AG04449 (cell line): ENCODE data around the gene AFF3.

Experiments
- CTCF ChIA-PET: fragments of 350-600 bp; formaldehyde crosslinking; extraction: SDS; loops from one replicate; lab custom pipeline; 2021; ENCODE audit warnings: antibody characterized with exemption; lab: Yijun Ruan, JAX
- POLR2A ChIA-PET: fragments of 400-600, 350-600 bp; formaldehyde crosslinking; extraction: SDS; loops from one replicate; lab custom pipeline; 2020; ENCODE audit warnings: antibody characterized with exemption, inconsistent platforms; lab: Yijun Ruan, JAX
- DNase-seq: peaks from one replicate; pipeline ENCODE4 v3.0.0-alpha.2; 2010; ENCODE audit warnings: low read depth, low spot score
- H3K4me3 ChIP-seq: 2 replicates; pipeline ENCODE4 v1.5.1; 2011; ENCODE audit warnings: low read depth, mild to moderate bottlenecking, control low read depth, low read length
- CTCF ChIP-seq: IDR thresholded peaks from one replicate; pipeline ENCODE4 v1.5.1; 2011; ENCODE audit warnings: mild to moderate bottlenecking, moderate library complexity, low read length, control low read depth, inconsistent platforms; ENCODE audit not compliant: insufficient read depth; ENCODE audit errors: missing control alignments

The AFF3 gene

GRCh38 chr2:99977966-99978365, 164.4 kb downstream of the AFF3 start:
- no peak for DNase-seq
- no peak for TF ChIP-seq CTCF
- ChIA-PET CTCF (interaction anchor here (1.4 to 2.0 kb wide), 3 partner anchors 9 to 419 kb away, joined by 5 to 7 read pairs (median 6); no protein-coding TSS in a partner anchor), POLR2A (no interaction called here)
- H3K4me3 ChIP-seq = no peak overlapping the region

- H3K4me3 ChIP-seq = no peak overlapping the region
- no peak for TF ChIP-seq CTCF
- POLR2A ChIA-PET = interaction anchor here (0.6 to 0.7 kb wide), 2 partner anchors 222 to 662 kb away, joined by 3 to 4 read pairs; no protein-coding TSS in a partner anchor
- CTCF ChIA-PET = no interaction called here
- DNase-seq = no peak
Observed at GRCh38 chr2:99975386-99975785, 167.0 kb downstream of the AFF3 start.

- POLR2A ChIA-PET = interaction anchor here (0.6 kb wide), 1 partner anchor 661 kb away, joined by 3 read pairs; no protein-coding TSS in a partner anchor
- no peak overlapping the region for H3K4me3 ChIP-seq
- CTCF ChIA-PET = no interaction called here
- no peak for DNase-seq
- TF ChIP-seq CTCF = no peak
Observed at GRCh38 chr2:99974682-99975375, 167.6 kb downstream of the AFF3 start.

GRCh38 chr2:99974275-99974674, 168.1 kb downstream of the AFF3 start:
- H3K4me3 ChIP-seq = no peak overlapping the region
- no peak for TF ChIP-seq CTCF
- no peak for DNase-seq
- ChIA-PET CTCF (no interaction called here), POLR2A (no interaction called here)

- no peak for DNase-seq
- no peak for TF ChIP-seq CTCF
- ChIA-PET CTCF (no interaction called here), POLR2A (no interaction called here)
- no peak overlapping the region for H3K4me3 ChIP-seq
Observed at GRCh38 chr2:99971326-99971900, 171.0 kb downstream of the AFF3 start.

GRCh38 chr2:99970292-99970868, 172.0 kb downstream of the AFF3 start:
- no peak overlapping the region for H3K4me3 ChIP-seq
- ChIA-PET CTCF (no interaction called here), POLR2A (no interaction called here)
- no peak for TF ChIP-seq CTCF
- DNase-seq = no peak
